DOHH2 (cell line): ENCODE data around the gene CHPF.

Experiments
- H3F3A ChIP-seq: fragments of 200-600 bp; sonication (generic), shearing (Covaris generic); 2 replicates; pipeline ENCODE4 v1.6.0; 2016; ENCODE audit warnings: antibody characterized with exemption, mild to moderate bottlenecking; ENCODE audit not compliant: control insufficient read depth, insufficient read depth
- H3K27ac ChIP-seq: fragments of 200-600 bp; sonication (generic); 2 replicates; pipeline ENCODE4 v1.5.1; 2014; ENCODE audit warnings: low read depth, mild to moderate bottlenecking, low read length, moderate library complexity
- H3K27me3 ChIP-seq: fragments of 200-600 bp; sonication (generic); 2 replicates; pipeline ENCODE4 v1.6.1; 2014; ENCODE audit warnings: mild to moderate bottlenecking, low read length, mixed read lengths; ENCODE audit not compliant: control insufficient read depth
- H3K36me3 ChIP-seq: fragments of 200-600 bp; sonication (generic); 2 replicates; pipeline ENCODE4 v1.6.1; 2014; ENCODE audit warnings: mild to moderate bottlenecking, low read length, moderate library complexity, mixed read lengths; ENCODE audit not compliant: control insufficient read depth
- H3K4me1 ChIP-seq: fragments of 200-600 bp; sonication (generic); 2 replicates; pipeline ENCODE4 v1.6.1; 2014; ENCODE audit warnings: mild to moderate bottlenecking, low read length, mixed read lengths; ENCODE audit not compliant: control insufficient read depth
- H3K4me2 ChIP-seq: fragments of 200-600 bp; sonication (generic); 2 replicates; pipeline ENCODE4 v1.6.0; 2014; ENCODE audit warnings: mild to moderate bottlenecking, low read length, moderate library complexity
- H3K4me3 ChIP-seq: fragments of 200-600 bp; sonication (generic); 2 replicates; pipeline ENCODE4 v1.5.1; 2014; ENCODE audit warnings: mild to moderate bottlenecking, low read length, mixed read lengths
- H3K79me2 ChIP-seq: fragments of 200-600 bp; sonication (generic); 2 replicates; pipeline ENCODE4 v1.6.1; 2014; ENCODE audit warnings: mild to moderate bottlenecking, low read length, mixed read lengths; ENCODE audit not compliant: control insufficient read depth
- H3K9me2 ChIP-seq: fragments of 200-600 bp; sonication (generic); replicated peaks from 2 replicates; pipeline ENCODE4 v1.6.1; 2014; ENCODE audit warnings: mild to moderate bottlenecking, low read length, mixed read lengths; ENCODE audit not compliant: control insufficient read depth
- H3K9me3 ChIP-seq: fragments of 200-600 bp; sonication (generic); 2 replicates; pipeline ENCODE4 v1.6.1; 2014; ENCODE audit warnings: antibody characterized with exemption, low read length, mixed read lengths; ENCODE audit not compliant: control insufficient read depth, insufficient read depth
- H4K20me1 ChIP-seq: fragments of 200-600 bp; sonication (generic); 2 replicates; pipeline ENCODE4 v1.6.0; 2014; ENCODE audit warnings: low read depth, mild to moderate bottlenecking, antibody characterized with exemption, low read length, moderate library complexity; ENCODE audit not compliant: control insufficient read depth, insufficient read depth
- EZH2phosphoT487 ChIP-seq: fragments of 200-600 bp; sonication (generic); IDR thresholded peaks from 2 replicates; pipeline ENCODE4 v1.6.1; 2017; ENCODE audit warnings: borderline replicate concordance, mild to moderate bottlenecking, antibody characterized with exemption, low read length, moderate library complexity, mixed read lengths
- TF ChIP-seq, protein P1 (sequence below): fragments of 200-600 bp; sonication (generic); IDR thresholded peaks from one replicate; pipeline ENCODE4 v1.5.1; 2014; ENCODE audit warnings: antibody characterized with exemption, mild to moderate bottlenecking, low read depth, low read length; ENCODE audit not compliant: poor library complexity, severe bottlenecking

The CHPF gene

DNA sequence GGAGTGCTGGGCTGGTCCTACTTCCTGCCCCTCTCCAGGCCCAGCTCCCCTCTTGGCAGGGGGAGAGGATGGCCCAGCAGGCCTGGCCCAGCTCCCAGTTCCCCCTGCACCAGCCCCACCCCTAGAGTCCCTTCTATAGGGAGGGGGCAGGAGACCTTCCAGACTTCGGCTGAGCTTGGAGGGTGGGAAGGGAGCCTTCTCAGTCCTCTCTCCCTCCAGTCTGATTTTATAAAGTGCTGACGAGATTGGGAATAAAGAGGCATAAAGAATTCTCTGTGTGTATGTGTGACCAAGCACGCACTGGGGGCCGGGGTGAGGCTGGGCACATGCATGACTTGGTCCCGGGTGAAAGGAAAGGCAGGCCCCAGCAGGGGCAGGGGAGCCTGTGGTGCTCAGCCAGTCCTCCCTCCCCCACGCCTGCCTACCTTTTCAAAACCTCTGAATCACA lies 5.1 kb downstream of the CHPF start:
- Histone ChIP-seq H3K79me2 (peaks cover 8% of the 10 kb centered on the region), H3K9me3 (no peaks in the 10 kb centered on the region), H4K20me1 (peaks cover 6% of the 10 kb centered on the region), H3K27ac (no peak overlapping the region), H3K9me2 (no peaks in the 10 kb centered on the region), H3K4me1 (peaks cover 14% of the 10 kb centered on the region), H3K27me3 (no peaks in the 10 kb centered on the region), H3K4me3 (no peak overlapping the region), H3F3A (no peaks in the 10 kb centered on the region), H3K4me2 (no peak overlapping the region), H3K36me3 (peaks cover 25% of the 10 kb centered on the region)
- no peak for TF ChIP-seq EZH2phosphoT487
- TF ChIP-seq, protein P1, sequence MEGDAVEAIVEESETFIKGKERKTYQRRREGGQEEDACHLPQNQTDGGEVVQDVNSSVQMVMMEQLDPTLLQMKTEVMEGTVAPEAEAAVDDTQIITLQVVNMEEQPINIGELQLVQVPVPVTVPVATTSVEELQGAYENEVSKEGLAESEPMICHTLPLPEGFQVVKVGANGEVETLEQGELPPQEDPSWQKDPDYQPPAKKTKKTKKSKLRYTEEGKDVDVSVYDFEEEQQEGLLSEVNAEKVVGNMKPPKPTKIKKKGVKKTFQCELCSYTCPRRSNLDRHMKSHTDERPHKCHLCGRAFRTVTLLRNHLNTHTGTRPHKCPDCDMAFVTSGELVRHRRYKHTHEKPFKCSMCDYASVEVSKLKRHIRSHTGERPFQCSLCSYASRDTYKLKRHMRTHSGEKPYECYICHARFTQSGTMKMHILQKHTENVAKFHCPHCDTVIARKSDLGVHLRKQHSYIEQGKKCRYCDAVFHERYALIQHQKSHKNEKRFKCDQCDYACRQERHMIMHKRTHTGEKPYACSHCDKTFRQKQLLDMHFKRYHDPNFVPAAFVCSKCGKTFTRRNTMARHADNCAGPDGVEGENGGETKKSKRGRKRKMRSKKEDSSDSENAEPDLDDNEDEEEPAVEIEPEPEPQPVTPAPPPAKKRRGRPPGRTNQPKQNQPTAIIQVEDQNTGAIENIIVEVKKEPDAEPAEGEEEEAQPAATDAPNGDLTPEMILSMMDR, result no peak

DNA sequence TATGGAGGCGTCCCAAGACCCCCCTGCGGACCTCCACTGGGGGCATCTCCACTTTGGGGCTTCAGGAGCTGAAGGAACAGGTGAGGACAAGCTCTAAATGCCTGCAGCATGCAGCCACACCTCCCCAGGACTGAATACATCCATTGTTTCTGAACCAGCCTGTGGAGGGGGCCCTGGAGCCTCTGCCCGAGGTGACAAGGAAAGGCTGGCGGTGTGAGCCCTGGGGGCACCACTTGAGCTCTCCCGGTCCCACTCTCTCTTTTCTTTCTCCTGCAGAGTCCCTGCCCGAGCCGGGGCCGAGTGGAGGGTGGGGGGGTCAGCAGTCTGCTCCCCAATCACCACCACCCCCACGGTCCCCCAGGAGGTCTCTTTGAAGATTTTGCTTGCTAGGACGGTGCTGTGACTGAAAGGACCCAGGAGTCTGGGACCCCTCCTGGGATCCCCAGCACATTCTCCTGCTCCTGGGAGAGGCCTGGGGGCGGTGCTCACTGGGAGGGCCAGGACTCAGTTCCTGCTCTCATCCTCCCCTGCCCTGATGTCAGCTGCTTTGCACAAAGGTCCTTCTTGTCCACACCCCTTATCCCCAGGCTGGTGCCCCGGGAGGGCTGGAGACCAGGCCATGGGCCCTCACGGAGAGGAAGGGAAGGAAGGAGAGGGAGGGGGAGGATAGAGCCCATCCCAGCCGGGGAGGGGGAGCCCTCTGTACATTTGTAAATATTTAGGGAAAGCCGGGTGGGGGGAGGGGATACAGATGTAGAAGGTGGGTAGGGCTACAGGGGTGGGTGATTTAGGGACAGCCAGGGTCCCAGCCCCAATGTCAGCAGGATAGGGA lies 5.7 kb downstream of the CHPF start:
- no peak for TF ChIP-seq EZH2phosphoT487
- TF ChIP-seq, protein P1, result no peak
- H3K27ac ChIP-seq, result no peak overlapping the region
- no peak overlapping the region for H3K4me2 ChIP-seq
- H3K4me3 ChIP-seq, result no peak overlapping the region
- no peaks in the 10 kb centered on the region for H3K9me3 ChIP-seq
- H3K36me3 ChIP-seq, result peaks cover 25% of the 10 kb centered on the region
- H3K4me1 ChIP-seq, result peaks cover 14% of the 10 kb centered on the region
- peaks cover under 1% of the 10 kb centered on the region; the same call in 1 of the 2 replicates for H3K27me3 ChIP-seq
- peaks cover 6% of the 10 kb centered on the region for H4K20me1 ChIP-seq
- no peaks in the 10 kb centered on the region for H3K9me2 ChIP-seq
- peaks cover 8% of the 10 kb centered on the region for H3K79me2 ChIP-seq
- no peaks in the 10 kb centered on the region for H3F3A ChIP-seq

DNA sequence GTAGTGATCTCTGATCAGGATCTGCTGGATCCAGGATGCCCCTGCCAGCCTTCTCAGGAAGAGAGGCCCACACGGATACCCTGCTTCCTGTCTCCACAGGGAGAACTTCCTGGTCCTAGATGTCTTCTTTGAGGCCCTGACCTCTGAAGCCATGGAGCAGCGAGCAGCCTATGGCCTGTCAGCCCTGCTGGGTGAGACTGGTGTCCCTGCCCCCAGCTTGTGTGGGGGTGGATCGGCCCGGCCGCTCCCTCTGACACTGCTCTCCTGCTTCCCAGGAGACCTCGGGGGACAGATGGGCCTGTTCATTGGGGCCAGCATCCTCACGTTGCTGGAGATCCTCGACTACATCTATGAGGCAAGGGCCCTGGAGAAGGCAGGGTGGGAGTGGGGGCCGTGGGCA lies 6.6 kb downstream of the CHPF start:
- H3K9me3 ChIP-seq, result no peaks in the 10 kb centered on the region
- H3K4me2 ChIP-seq, result no peak overlapping the region
- peaks cover 8% of the 10 kb centered on the region for H3K4me1 ChIP-seq
- peaks cover 1% of the 10 kb centered on the region for H3K79me2 ChIP-seq
- peaks cover 6% of the 10 kb centered on the region for H4K20me1 ChIP-seq
- H3K27ac ChIP-seq, result no peak overlapping the region
- peaks cover 25% of the 10 kb centered on the region for H3K36me3 ChIP-seq
- TF ChIP-seq, protein P1, result no peak
- no peak for TF ChIP-seq EZH2phosphoT487
- no peaks in the 10 kb centered on the region for H3F3A ChIP-seq
- H3K27me3 ChIP-seq, result peaks cover 9% of the 10 kb centered on the region; the same call in 1 of the 2 replicates
- no peaks in the 10 kb centered on the region for H3K9me2 ChIP-seq
- H3K4me3 ChIP-seq, result no peak overlapping the region
